Activated gamma-delta T cell treated with Interleukin-2 at 50 U/mL for 16 hours (primary cell): ENCODE results near the gene GABPA.
A peak's percentile ranks its signal among the peaks of the same experiment; 100 is the strongest.
"Not testable (repeated sequence)": the region's sequence is repeated elsewhere in the genome, so short reads cannot be mapped to it uniquely, and the experiment has no call there.

Experiments used
- DNase-seq: peaks from one replicate; pipeline ENCODE4 v3.0.0-alpha.2; 2020

Gene GABPA

GRCh38 chr21:25742900-25743299 lies 8.1 kb downstream of the GABPA start:
- DNase-seq = no peak

DNA sequence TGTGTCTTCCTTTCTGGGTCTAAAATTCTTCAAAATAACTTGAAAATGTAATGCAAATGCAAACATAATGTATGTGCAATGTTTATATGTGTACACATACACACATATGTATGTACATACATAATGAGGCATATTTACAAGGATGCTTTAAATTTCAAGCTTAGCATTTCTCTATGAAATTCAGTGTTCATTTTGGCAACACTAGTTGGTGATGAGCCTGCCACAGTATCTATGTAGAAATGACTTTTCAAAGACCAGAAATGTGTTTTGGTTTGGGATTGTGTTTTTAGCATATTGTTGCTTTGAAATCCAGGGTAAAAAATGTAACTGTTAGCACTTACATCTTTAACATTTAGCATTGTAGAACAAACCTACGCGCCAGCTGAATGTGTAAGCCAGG lies 10.1 kb downstream of the GABPA start:
- DNase-seq = no peak

GRCh38 chr21:25750085-25750484 lies 15.3 kb downstream of the GABPA start:
- DNase-seq = no peak

DNA sequence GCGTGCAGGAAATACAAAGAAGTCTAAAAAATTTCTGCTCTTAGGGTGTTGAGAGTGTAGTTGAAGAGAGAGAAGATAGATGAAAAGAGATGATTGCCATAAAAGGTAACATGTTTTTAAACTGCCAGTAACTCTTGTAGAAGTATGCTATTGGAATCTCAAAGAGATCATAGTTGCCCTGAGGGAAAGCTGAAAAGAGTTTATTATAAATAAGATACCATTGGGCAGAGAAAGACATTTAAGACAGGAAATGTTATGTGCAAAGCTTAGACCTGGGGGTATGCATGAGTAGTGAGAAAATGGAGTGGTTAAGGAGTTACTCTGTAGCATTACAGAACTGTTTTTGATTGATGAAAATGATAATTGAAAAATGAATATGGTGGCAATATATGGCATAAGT lies 17.6 kb downstream of the GABPA start:
- DNase-seq = no peak

- DNase-seq = no peak
These were observed 21.6 kb downstream of the GABPA start for GRCh38 chr21:25756190-25756932.

GRCh38 chr21:25757531-25757930 lies 22.8 kb downstream of the GABPA start:
- no peak for DNase-seq

DNA sequence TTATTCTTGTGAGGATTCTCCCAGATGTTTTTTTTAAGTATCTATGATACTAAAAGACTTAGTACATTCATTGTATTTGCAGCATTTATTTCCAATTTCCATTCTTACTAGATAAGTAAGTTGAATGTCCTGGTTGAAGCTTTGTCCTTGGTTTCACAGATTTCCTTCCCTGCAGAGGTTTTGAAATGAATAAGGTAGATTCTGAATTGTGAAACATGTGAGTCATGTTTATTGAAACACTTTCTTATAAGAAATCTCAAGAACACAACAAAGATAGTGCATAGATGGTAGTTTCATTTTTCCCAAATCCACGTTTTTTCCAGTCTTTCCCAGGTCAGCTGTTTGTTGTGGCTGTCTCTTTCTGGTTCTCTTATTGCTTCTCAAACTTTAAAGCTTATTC lies 24.8 kb downstream of the GABPA start:
- no peak for DNase-seq

DNA sequence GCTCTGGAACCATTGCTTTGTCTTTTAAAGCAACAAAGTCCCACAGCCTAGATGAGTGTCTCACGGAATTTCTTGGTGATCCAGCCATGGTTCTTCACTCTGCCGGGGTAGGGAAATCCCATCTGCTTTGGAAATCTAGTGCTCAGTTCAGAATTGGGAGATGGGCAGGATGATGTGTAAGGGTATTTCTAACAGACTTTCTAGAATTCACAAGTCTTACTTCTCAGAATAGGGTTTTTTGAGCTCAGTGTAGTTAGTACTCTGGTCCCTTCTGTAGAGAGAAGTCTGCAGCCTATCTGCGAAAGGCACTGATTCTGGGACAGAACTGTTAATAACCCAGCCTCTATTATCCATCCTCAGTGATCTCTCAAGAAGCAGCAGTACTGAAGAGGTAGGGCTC lies 25.3 kb downstream of the GABPA start:
- DNase-seq = no peak

GRCh38 chr21:25760677-25761076 lies 25.9 kb downstream of the GABPA start:
- no peak for DNase-seq

DNA sequence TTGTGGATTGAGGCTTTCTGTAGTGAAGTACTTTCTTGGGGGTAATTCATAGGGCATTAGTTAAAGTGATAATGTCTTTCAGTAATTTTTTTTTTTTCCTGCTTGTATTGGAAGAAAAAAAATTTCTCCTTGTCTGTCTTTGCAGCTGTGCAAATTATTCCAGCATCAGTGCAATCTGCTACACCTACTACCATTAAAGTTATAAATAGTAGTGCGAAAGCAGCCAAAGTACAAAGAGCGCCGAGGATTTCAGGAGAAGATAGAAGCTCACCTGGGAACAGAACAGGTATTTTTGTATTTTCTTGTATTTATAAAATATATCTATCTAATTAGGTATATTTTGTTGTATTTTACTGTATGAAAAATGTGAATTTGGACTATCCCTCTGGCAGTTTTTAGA lies 29.3 kb downstream of the GABPA start:
- DNase-seq = no peak

- DNase-seq = no peak
These were observed 33.1 kb downstream of the GABPA start for GRCh38 chr21:25767921-25768320.

DNA sequence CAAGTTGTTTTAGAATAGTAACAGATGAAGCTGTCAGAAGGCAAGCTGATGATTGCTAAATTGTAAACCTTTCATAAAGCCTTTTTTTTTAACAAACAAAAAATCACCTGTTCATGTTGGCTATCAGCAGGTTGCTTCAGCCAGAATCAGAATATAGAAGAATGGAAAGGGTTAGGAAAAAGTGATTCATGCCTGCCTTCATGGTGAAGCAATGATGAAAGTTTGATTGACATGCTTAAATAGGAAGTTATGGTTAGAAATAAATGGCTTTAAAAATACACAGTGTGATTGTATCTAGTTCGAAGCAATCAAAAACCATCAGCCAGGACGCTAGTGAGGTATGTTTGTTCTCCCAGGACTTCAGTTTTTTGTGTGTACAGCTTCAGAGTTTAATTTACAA lies 37.9 kb downstream of the GABPA start:
- DNase-seq = no peak

- no peak for DNase-seq
These were observed 41.7 kb downstream of the GABPA start for GRCh38 chr21:25776440-25776839.

DNA sequence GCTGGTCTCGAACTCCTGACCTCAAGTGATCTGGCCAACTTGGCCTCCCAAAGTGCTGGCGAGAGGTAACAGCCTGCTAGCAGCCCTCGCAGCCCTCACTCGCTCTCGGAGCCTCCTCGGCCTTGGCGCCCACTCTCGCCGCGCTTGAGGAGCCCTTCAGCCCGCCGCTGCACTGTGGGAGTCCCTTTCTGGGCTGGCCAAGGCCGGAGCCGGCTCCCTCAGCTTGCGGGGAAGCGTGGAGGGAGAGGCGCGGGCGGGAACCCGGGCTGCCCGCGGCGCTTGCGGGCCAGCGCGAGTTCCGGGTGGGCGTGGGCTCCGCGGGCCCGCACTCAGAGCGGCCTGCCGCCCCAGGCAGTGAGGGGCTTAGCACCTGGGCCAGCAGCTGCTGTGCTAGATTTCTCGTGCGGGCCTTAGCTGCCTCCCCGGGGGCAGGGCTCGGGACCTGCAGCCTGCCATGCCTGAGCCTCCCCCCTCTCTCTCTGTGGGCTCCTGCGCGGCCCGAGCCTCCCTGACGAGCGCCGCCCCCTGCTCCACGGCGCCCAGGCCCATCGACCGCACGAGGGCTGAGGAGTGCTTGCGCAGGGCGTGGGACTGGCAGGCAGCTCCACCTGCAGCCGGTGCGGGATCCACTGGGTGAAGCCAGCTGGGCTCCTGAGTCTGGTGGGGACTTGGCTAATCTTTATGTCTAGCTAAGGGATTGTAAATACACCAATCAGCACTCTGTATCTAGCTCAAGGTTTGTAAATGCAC lies 43.5 kb downstream of the GABPA start:
- DNase-seq = not testable (repeated sequence)

- no peak for DNase-seq
These were observed 53.9 kb downstream of the GABPA start for GRCh38 chr21:25788677-25789076.

DNA sequence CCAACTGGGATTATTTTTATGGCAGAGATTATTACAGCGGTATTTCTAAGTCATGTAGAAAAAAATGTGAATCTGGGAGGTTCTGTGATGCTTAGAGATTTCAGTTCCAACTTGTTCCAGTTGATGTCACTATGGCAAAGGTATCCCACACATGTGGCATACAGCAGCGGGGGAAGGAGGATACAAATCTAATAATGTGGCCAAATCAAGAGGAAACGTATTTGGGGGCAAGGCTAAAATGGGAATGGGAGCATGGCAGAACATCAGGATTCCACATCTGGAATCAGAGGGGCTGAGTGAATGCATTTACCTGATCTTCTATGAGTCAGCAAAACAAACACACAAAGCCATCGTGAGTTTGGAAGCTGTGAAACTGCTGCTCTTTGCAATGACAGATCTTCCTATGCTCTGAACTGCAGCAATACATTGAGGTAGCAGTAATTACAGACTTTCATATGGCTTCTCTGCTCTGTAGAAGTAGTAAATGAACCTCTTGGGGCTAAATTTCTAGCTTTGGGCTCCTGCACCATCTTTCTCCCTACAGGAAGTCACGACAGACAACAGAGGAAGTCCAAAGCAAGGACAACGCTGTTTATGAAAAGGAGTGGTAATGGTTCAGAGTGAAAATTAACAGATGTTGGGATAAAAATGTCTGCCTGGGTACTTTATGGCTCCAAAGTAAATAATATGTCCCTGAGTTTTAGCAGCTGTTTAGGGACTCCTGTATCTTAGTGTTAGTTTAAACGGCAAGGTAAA lies 55.5 kb downstream of the GABPA start:
- DNase-seq = no peak

DNA sequence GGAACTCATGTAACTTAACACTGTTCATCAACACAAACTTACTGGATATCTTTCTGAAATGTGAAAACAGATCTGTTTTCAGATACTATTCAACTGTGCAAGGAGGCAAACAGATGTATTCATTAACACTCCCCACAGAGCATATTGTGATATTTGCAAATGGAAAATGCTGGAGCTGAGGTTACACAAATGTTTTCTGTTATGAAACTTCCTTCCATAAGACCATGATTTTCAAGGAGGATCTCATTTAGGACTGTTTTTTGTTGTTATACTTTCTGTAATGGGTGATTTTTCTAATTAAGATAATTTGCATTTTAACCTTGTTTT lies 56.1 kb downstream of the GABPA start:
- no peak for DNase-seq

GRCh38 chr21:25791319-25791718 lies 56.5 kb downstream of the GABPA start:
- no peak for DNase-seq

DNA sequence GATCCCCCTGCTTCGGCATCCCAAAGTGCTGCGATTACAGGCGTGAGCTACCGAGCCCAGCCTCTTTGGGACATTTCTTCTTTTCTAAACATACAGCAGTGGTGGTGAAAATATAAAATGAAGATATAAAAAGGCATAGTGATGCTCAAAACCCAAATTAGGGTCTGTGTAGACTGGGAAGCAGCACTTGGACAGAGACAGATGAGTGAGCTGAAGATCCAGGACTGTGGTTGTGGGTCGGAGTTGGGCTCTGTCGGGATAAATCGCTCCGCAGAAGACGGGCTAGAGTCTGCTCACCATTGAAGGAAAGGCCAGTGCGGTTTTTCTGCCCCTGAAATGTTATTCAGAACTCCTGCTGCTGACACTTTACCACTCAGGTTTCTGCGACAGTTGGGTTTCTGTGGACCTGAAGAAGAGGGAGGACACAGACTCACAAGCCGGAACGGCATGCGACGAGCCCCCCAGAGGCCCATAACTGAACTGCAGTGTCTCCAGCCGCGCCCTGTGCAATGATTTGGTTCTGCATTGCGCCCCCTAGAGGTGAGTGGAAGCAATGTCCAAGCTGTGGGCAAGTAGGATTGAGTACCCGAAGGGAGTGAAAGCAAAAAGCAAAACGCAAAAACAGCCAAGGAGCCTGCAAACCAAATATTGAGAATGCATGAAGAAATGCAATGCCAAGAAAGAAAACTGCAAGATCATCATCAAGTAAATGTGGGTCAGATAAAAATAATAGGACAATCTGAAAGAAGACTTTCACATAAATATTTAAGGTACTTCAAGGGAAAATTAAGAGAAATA lies 66.6 kb downstream of the GABPA start:
- peak; percentile 81 for DNase-seq

GRCh38 chr21:25806060-25806459 lies 71.3 kb downstream of the GABPA start:
- no peak for DNase-seq

DNA sequence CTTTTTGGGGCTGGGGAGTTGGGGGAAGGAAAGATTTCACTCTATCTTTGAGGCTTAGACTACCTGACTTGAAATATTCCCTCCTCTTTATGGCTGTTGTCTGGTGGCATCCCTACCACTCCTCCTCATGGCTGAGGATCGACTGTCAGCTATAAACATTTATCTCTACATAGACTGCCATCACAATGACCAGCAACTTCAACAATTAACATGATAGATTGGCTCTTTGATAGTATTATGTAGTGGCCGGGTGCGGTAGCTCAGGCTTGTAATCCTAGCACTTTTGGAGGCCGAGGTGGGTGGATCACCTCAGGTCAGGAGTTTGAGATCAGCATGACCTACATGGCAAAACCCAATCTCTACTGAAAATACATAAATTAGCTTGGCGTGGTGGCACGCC lies 72.4 kb downstream of the GABPA start:
- DNase-seq = no peak

GRCh38 chr21:25809013-25809412 lies 74.2 kb downstream of the GABPA start:
- no peak for DNase-seq

- DNase-seq = no peak
These were observed 76.4 kb downstream of the GABPA start for GRCh38 chr21:25811186-25811585.
